Progenitor cell of endocrine pancreas (in vitro differentiated cells): ENCODE results near the gene EVA1A. TPM values are rescaled to one million over a fixed set of nuclear protein-coding genes. Genes with fewer than 3 reads are reported as not detected.

Experiments
- DNase-seq: peaks from one replicate; pipeline ENCODE4 v3.0.0; 2021; ENCODE audit warnings: low spot score; ENCODE audit not compliant: unreplicated experiment
- H3K27ac Mint-ChIP-seq: 2 replicates; pipeline ENCODE4 v1.8.0; 2021; ENCODE audit warnings: mild to moderate bottlenecking, moderate library complexity, mixed read lengths
- H3K27me3 Mint-ChIP-seq: 2 replicates; pipeline ENCODE4 v1.8.0; 2021; ENCODE audit warnings: mixed read lengths
- H3K36me3 Mint-ChIP-seq: 2 replicates; pipeline ENCODE4 v1.8.0; 2022; ENCODE audit warnings: mixed read lengths; ENCODE audit not compliant: insufficient read depth
- H3K4me1 Mint-ChIP-seq: 2 replicates; pipeline ENCODE4 v1.8.0; 2021; ENCODE audit warnings: low read depth, mixed read lengths
- H3K4me3 Mint-ChIP-seq: 2 replicates; pipeline ENCODE4 v1.8.0; 2021; ENCODE audit warnings: low read depth, mild to moderate bottlenecking, moderate library complexity, mixed read lengths
- H3K9me3 Mint-ChIP-seq: 2 replicates; pipeline ENCODE4 v1.8.0; 2021; ENCODE audit warnings: low read depth, mixed read lengths
- CTCF ChIP-seq: fragments of 200-600 bp; sonication (generic); IDR thresholded peaks from one replicate; pipeline ENCODE4 v1.5.0; 2021; ENCODE audit warnings: antibody characterized with exemption, mild to moderate bottlenecking; ENCODE audit not compliant: unreplicated experiment
- total RNA-seq: library from RNA; stranded (reverse); gene quantifications from 2 replicates; pipeline ENCODE4 v1.2.1, GENCODE V29; 2021

The EVA1A gene
- total RNA-seq, 1 donor from 2014 or later, result 10.9 TPM

GRCh38 chr2:75523313-75524275, 37.1 kb downstream of the EVA1A start:
- Mint-ChIP-seq H3K4me1 (peaks cover 2% of the 10 kb centered on the region), H3K27me3 (no peaks in the 10 kb centered on the region), H3K4me3 (no peak overlapping the region), H3K36me3 (peaks cover 4% of the 10 kb centered on the region), H3K27ac (no peak overlapping the region), H3K9me3 (no peaks in the 10 kb centered on the region)
- no peak for DNase-seq
- TF ChIP-seq CTCF, result no peak

- Mint-ChIP-seq H3K27me3 (no peaks in the 10 kb centered on the region), H3K27ac (no peak overlapping the region), H3K4me3 (no peak overlapping the region), H3K9me3 (no peaks in the 10 kb centered on the region), H3K36me3 (peaks cover 6% of the 10 kb centered on the region), H3K4me1 (peaks cover 2% of the 10 kb centered on the region)
- DNase-seq, result no peak
- no peak for TF ChIP-seq CTCF
Observed at GRCh38 chr2:75522543-75523312, 38.0 kb downstream of the EVA1A start.

GRCh38 chr2:75521225-75521872, 39.4 kb downstream of the EVA1A start:
- Mint-ChIP-seq H3K4me1 (peaks cover 2% of the 10 kb centered on the region), H3K36me3 (peaks cover 10% of the 10 kb centered on the region), H3K27ac (no peak overlapping the region), H3K9me3 (no peaks in the 10 kb centered on the region), H3K4me3 (no peak overlapping the region), H3K27me3 (no peaks in the 10 kb centered on the region)
- DNase-seq, result no peak
- TF ChIP-seq CTCF, result no peak

- no peak overlapping the region for H3K4me3 Mint-ChIP-seq
- H3K9me3 Mint-ChIP-seq, result peaks cover 1% of the 10 kb centered on the region
- H3K27ac Mint-ChIP-seq, result no peak overlapping the region
- no peak for TF ChIP-seq CTCF
- H3K27me3 Mint-ChIP-seq, result no peaks in the 10 kb centered on the region
- no peak for DNase-seq
- peaks cover 2% of the 10 kb centered on the region for H3K4me1 Mint-ChIP-seq
- H3K36me3 Mint-ChIP-seq, result peaks cover 15% of the 10 kb centered on the region
Observed at GRCh38 chr2:75519843-75520242, 40.9 kb downstream of the EVA1A start.
